HepG2 (cell line): ENCODE results near the gene PRR12. TPM values are rescaled to one million over a fixed set of nuclear protein-coding genes. Genes with fewer than 3 reads are reported as not detected.

Experiments used
- CREM ChIP-seq, 2 experiments: sonication (generic) in 1 of 2; formaldehyde crosslinking in 1 of 2; IDR thresholded peaks; 2 replicates each; pipeline versions ENCODE4 v1.4.0 to v1.6.1; 2016 to 2020; ENCODE audit warnings: antibody characterized with exemption in 1 of 2, mild to moderate bottlenecking in 1 of 2, missing genetic modification reagents in 1 of 2
- CTCF ChIP-seq: sonication (generic); formaldehyde crosslinking; IDR thresholded peaks from 2 replicates; pipeline ENCODE4 v1.5.0; 2020; ENCODE audit warnings: mild to moderate bottlenecking, missing genetic modification reagents, moderate library complexity
- HNRNPUL1 ChIP-seq: fragments of 200-400 bp; formaldehyde crosslinking; IDR thresholded peaks from 2 replicates; pipeline ENCODE4 v1.6.1; 2017; ENCODE audit warnings: low read depth, mild to moderate bottlenecking, low read length, moderate library complexity
- KLF16 ChIP-seq, 2 experiments: sonication (generic) in 1 of 2; formaldehyde crosslinking in 1 of 2; IDR thresholded peaks; 2 replicates each; pipeline versions ENCODE4 v1.6.1 to v1.8.0; 2016 to 2023; ENCODE audit warnings: missing genetic modification reagents in 2 of 2, missing compliant biosample characterization in 1 of 2
- MAFK ChIP-seq, 2 experiments: IDR thresholded peaks in 1 of 2; conservative IDR thresholded peaks in 1 of 2; 2 replicates each; pipeline ENCODE4 v1.6.1; 2011; ENCODE audit warnings: improper control_type of control experiment in 2 of 2, low read length in 2 of 2
- RAD21 ChIP-seq: fragments of 450-650 bp; formaldehyde crosslinking; IDR thresholded peaks from 2 replicates; pipeline ENCODE4 v1.5.0; 2020; ENCODE audit warnings: mild to moderate bottlenecking
- RERE ChIP-seq: IDR thresholded peaks from 2 replicates; pipeline ENCODE4 v1.6.1; 2016; ENCODE audit warnings: low read depth, missing genetic modification reagents, missing compliant biosample characterization
- STAT5B ChIP-seq: sonication (generic); formaldehyde crosslinking; IDR thresholded peaks from 2 replicates; pipeline ENCODE4 v1.4.0; 2020; ENCODE audit warnings: missing genetic modification reagents
- TEAD3 ChIP-seq: optimal IDR thresholded peaks from 2 replicates; pipeline ENCODE3; 2016; ENCODE audit warnings: borderline replicate concordance
- TOPORS ChIP-seq: sonication (generic); formaldehyde crosslinking; IDR thresholded peaks from 2 replicates; pipeline ENCODE4 v1.8.0; 2023; ENCODE audit warnings: mild to moderate bottlenecking, missing genetic modification reagents
- XRCC5 ChIP-seq: fragments of 200-400 bp; formaldehyde crosslinking; optimal IDR thresholded peaks from 2 replicates; pipeline ENCODE3; 2017; ENCODE audit warnings: mild to moderate bottlenecking, low read length
- ZNF503 ChIP-seq: sonication (generic); formaldehyde crosslinking; IDR thresholded peaks from 2 replicates; pipeline ENCODE4 v1.4.0; 2020; ENCODE audit warnings: missing genetic modification reagents
- ZNF512B ChIP-seq: sonication (generic); formaldehyde crosslinking; IDR thresholded peaks from 2 replicates; pipeline ENCODE4 v1.5.1; 2020; ENCODE audit warnings: missing genetic modification reagents, mild to moderate bottlenecking, borderline replicate concordance
- polyA plus RNA-seq, 8 experiments: library from polyadenylated mRNA; depleted of rRNA in 3 of 8; stranded (reverse) in 7 of 8; unstranded in 1 of 8; fragments of >200 nt; fragmentation: Illumina TruSeq in 4 of 8; extraction: Trizol in 4 of 8; gene quantifications; 2 replicates each; pipeline versions ENCODE4 v1.2.1 to v1.2.3, GENCODE V29; 2011 to 2016; ENCODE audit warnings: low read depth in 4 of 8, missing spikeins in 1 of 8, mixed read lengths in 1 of 8; ENCODE audit not compliant: insufficient read depth in 1 of 8
- total RNA-seq, 5 experiments: library from RNA; depleted of rRNA; stranded (reverse); fragments of >200 nt; fragmentation: Illumina TruSeq; extraction: Trizol; gene quantifications; 2 replicates each; pipeline ENCODE4 v1.2.3, GENCODE V29; 2016; ENCODE audit warnings: low read depth in 1 of 5

PRR12 gene
- total and polyA plus RNA-seq, 2 of the 13 experiments (the other 11 are each of a cell fraction or from before 2014, with no cell fraction given), result 0.62 to 1.5 TPM

GRCh38 chr19:49546825-49547565 lies 44.0 kb upstream of the PRR12 start (continued):
- TF ChIP-seq RERE (no peak), XRCC5 (peak; percentile 54), TOPORS (CRISPR knock-in tag) (no peak), STAT5B (CRISPR knock-in tag) (no peak), KLF16 (CRISPR knock-in tag; IDR thresholded peaks at IDR 0.05) (peak in 1 of 2 experiments; percentile 26; a peak in 1 of 4 replicates), ZNF512B (CRISPR knock-in tag) (no peak), ZNF503 (CRISPR knock-in tag) (no peak), HNRNPUL1 (no peak), CTCF (CRISPR knock-in tag) (peak; percentile 90), TEAD3 (CRISPR knock-in tag) (peak; percentile 86), RAD21 (CRISPR knock-in tag) (peak; percentile 79), CREM (IDR thresholded peaks at IDR 0.05) (no peak), CREM (CRISPR knock-in tag; IDR thresholded peaks at IDR 0.05) (no peak), MAFK (conservative IDR thresholded peaks at IDR 0.05 in 1 of 2, IDR thresholded peaks at IDR 0.05 in 1 of 2; ENCODE audit: low read length in 2 of 2) (no peak)
